Activated CD8-positive, alpha-beta memory T cell treated with anti-CD3 and anti-CD28 coated beads for 1 hour (primary cell): Measurements from ENCODE around the gene SLC1A1.

Experiments used
- DNase-seq, 2 donors: peaks; one replicate each; pipeline ENCODE4 v3.0.0-alpha.2; 2020; ENCODE audit warnings: low read depth in 1 of 2; ENCODE audit errors: extremely low read depth in 1 of 2

Gene SLC1A1

DNA sequence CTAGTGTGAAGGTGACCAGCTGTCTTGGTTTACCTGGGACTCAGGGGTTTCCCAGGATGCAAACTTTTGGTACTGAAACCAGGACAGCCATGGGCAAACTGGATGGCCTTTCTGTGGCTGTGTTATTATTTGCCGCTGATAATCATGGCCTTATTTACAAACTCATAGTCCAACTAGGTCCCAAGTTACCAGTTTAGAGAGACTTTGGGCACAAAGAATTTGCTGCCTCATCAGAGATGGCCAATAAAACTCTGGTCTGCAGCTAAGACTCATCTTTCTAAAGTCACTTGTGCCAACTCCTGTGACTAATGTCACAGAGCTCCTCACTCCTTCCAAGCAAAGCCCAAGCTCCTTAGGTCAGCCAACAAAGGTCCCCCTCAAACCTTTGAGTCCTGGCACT lies 124.4 kb downstream of the SLC1A1 start:
- no peak for DNase-seq

DNA sequence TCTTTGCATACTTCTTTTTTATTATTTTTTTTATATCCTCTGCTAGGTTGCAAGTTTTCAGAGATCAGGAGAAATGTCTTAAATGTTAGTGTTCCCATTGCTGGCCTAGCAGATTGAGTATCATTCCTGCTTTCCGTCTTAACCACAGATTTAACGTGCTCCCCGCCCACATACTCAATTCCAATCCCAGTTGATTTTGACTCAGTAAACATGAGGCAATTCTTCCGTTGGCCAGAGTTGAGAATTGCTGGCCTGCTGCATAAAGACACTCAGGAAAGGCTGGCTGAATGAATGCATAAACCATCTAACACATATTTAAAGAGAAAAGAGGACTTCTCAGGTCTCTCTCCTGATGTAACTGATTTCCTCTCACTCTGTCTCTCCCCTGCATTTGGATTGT lies 125.0 kb downstream of the SLC1A1 start:
- no peak for DNase-seq

DNA sequence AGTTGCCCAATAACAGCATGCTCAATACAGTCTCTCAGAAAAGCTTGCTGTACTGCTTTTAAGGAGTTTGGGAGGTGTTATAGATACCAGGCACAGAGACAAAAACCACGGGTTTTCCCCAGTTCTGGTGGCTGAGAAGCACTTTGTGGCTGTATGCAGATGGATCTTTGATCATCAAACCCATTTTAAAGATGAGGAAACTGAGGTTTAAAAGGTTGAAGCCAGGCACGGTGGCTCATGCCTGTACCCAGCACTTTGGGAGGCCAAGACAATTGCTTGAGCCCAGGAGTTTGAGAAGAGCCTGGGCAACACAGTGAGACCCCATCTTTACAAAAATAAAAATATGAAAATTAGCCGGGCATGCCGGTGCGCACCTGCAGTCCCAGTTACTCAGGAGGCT lies 125.5 kb downstream of the SLC1A1 start:
- DNase-seq: no peak

DNA sequence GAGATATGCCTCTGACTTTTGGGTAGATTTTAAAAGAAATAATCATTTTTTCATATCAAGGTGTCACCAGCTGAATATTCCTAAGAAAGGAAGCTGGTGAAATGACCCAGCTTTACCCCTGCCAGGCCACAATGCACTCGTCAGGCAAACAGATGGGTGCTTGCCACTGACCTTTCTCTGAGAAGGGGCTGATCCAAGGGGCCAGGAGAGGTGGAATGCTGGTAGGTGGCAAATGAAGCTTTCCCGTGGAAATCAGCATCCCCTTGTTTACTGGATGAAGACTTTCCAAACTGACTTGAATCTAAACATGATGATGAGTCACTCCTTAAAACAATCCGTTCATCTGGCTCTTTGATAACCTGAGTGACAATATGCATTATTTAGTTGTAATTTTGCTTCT lies 127.5 kb downstream of the SLC1A1 start:
- DNase-seq: no peak

DNA sequence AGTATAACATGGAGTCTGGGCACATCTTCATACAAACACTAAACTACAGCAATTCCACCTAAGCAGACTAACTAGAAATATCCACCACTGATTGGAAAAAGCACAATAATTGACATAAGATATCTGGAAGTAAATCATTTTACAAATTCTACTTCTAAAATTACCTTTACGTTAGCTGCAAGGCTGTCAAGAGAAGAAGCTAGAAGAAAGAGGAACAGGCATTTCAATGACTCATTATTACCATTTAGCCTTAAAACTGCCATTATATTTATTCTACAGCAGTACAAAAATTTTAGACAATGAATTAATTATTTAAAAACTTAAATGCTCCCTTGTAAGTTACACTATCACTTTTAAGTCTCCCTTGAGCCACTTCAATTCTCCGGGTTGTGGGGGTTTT lies 128.4 kb downstream of the SLC1A1 start:
- no peak for DNase-seq

DNA sequence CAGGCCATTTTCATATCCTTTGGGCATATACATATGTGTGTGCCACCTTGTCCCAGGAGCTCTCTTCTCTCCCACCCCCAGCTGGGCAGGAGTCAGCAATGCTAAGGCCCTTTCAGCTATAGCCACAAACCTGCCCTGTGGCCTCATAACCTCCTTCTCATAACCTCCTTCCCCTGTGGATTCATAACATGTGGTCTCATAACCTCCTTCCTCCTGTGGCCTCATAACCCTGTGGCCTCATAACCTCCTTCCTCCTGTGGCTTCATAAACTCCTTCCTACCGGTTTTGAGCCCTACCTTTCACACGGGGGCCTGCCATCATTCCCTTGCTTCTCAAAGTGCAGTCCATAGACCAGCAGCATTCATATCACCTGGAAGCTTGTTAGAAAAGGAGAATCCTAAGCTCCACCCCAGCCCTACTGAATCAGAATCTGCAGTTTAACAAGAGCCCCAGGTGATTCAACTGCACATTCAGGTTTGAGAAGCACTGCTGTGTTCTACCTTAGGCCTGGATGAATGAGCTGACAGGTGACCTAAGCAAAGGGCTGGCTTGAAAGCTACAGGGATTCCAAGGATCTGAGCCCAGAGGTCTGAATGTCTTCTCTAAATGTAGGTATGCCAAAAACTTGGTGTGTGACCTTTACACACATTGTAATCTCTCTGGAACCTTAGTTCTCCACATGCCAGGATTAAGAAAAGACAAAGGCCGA lies 129.9 kb downstream of the SLC1A1 start:
- no peak for DNase-seq

DNA sequence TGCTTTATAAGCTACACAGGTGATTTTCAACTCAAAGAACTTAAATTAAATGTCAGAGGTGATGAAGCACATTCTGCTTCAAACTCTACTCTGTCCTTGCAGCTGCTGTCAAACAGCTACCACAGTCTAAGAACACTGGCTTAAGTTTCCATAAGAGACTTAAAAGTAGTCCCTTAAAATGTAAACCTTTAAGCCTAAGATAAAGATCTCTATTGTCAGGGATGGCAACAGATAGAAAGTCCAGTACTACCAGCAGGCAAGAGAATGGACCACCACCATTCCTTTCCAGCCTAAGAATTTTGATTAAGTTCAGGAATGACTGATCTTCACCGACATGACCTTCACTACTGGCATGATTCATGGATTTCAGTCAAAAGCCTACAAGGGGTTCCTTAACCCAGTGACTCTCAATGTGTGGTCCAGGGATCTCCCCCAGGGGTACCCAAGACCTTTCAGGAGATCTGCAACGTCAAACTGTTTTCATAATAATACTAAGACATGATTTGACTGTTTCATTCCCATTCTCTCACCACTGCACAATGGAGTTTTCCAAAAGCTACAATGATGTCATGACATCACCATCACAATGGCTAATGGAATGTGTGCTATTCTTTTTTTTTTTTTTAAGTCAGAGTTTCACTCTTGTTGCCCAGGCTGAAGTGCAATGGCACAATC lies 130.8 kb downstream of the SLC1A1 start:
- no peak for DNase-seq

DNA sequence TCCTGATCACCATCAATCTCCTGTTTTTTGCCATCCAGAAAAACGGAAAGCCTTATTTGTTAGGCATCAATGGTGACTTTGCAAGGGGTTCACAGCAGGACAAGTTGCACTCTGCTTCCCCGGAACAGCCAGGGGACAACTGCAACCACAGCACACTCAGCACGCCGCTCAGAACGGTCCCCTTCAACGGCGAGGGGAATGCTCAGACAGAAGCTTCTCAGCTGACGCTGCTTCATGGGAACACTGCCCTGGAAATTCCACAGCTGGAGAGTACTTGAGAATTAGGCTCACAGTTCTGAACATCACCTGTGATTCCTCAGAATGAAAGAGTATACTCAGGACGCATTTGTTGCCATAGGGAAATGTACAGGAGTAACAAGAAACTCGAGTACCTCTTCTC lies 131.7 kb downstream of the SLC1A1 start:
- no peak for DNase-seq

DNA sequence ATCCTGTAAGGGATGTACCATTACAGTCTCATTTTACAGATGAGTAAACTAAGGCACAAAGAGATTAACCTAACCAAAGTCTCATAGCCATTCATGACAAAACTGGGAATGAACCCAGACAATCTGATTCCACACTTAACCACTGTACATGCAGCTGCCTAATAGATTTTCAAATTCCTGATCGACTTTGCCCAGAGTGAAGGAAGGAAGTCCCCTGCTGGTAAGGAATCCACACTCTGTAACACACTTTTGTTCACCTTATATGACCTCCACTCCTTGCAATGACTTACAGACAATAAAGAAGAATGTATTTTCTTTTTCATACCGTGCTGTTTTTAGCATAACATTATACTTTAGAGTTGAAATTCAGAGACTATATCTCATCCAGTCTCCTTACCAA lies 140.6 kb downstream of the SLC1A1 start:
- DNase-seq: no peak
